K562 (cell line): ENCODE results near the gene ALK. TPM values are rescaled to one million over a fixed set of nuclear protein-coding genes. Genes with fewer than 3 reads are reported as not detected.

ENCODE experiments used
- CAMTA2 ChIP-seq: fragments of 250-450 bp; sonication (Bioruptor Pico); conservative IDR thresholded peaks from 2 replicates; pipeline ENCODE4 v1.5.1; 2022
- CHD2 ChIP-seq: IDR thresholded peaks from 2 replicates; pipeline ENCODE4 v1.6.1; 2011; ENCODE audit warnings: low read depth, low read length
- CTBP1 ChIP-seq: fragments of 450-650 bp; IDR thresholded peaks from 2 replicates; pipeline ENCODE4 v1.6.1; 2016; ENCODE audit warnings: borderline replicate concordance
- FOXJ3 ChIP-seq: sonication (generic); formaldehyde crosslinking; IDR thresholded peaks from 2 replicates; pipeline ENCODE4 v1.4.0; 2020; ENCODE audit warnings: mild to moderate bottlenecking, missing genetic modification reagents
- FOXP1 ChIP-seq: sonication (generic); formaldehyde crosslinking; IDR thresholded peaks from 2 replicates; pipeline ENCODE4 v1.8.0; 2022; ENCODE audit warnings: mild to moderate bottlenecking, missing genetic modification reagents
- MYNN ChIP-seq, 2 experiments: sonication (generic); formaldehyde crosslinking in 1 of 2; IDR thresholded peaks; 2 replicates each; pipeline versions ENCODE4 v1.5.0 to v1.6.1; 2016 to 2020; ENCODE audit warnings: antibody characterized with exemption in 1 of 2, missing genetic modification reagents in 1 of 2
- NR2C1 ChIP-seq, 2 experiments: fragments of 450-650 bp; IDR thresholded peaks; 2 replicates each; pipeline ENCODE4 v1.6.1; 2017; ENCODE audit warnings: mild to moderate bottlenecking in 2 of 2, antibody characterized with exemption in 1 of 2, inconsistent platforms in 1 of 2, missing compliant biosample characterization in 1 of 2, missing genetic modification characterization in 1 of 2
- POU5F1 ChIP-seq: fragments of 150-350 bp; IDR thresholded peaks from 2 replicates; pipeline ENCODE4 v1.6.1; 2014; ENCODE audit warnings: borderline replicate concordance, low read length, low read depth, mild to moderate bottlenecking; ENCODE audit not compliant: partially characterized antibody
- SIN3B ChIP-seq: fragments of 450-650 bp; IDR thresholded peaks from 2 replicates; pipeline ENCODE4 v1.6.1; 2017; ENCODE audit warnings: low read depth, mild to moderate bottlenecking, moderate library complexity
- SRF ChIP-seq, 2 experiments: fragments of 250-450, 450-650 bp in 1 of 2; sonication (Bioruptor Pico) in 1 of 2; sonication (generic) in 1 of 2; formaldehyde crosslinking; IDR thresholded peaks; 2 replicates each; pipeline versions ENCODE4 v1.5.0 to v1.5.1; 2020 to 2022; ENCODE audit warnings: mild to moderate bottlenecking in 1 of 2, missing genetic modification reagents in 1 of 2
- TAF1 ChIP-seq: IDR thresholded peaks from 2 replicates; pipeline ENCODE4 v1.6.1; 2011; ENCODE audit warnings: mild to moderate bottlenecking, low read length, moderate library complexity; ENCODE audit not compliant: insufficient read depth, control insufficient read depth, severe bottlenecking; ENCODE audit errors: extremely low read depth
- ZBTB34 ChIP-seq: fragments of 250-450 bp; sonication (Bioruptor Pico); IDR thresholded peaks from 2 replicates; pipeline ENCODE4 v1.8.0; 2021; ENCODE audit warnings: mild to moderate bottlenecking, moderate library complexity
- ZNF785 ChIP-seq: fragments of 250-450 bp; sonication (Bioruptor Pico); IDR thresholded peaks from 2 replicates; pipeline ENCODE4 v1.4.0; 2020; ENCODE audit warnings: mild to moderate bottlenecking
- ZSCAN32 ChIP-seq: fragments of 450-650 bp; formaldehyde crosslinking; IDR thresholded peaks from 2 replicates; pipeline ENCODE4 v1.4.0; 2020; ENCODE audit warnings: mild to moderate bottlenecking, moderate library complexity
- polyA plus RNA-seq, 8 experiments: library from polyadenylated mRNA; depleted of rRNA in 4 of 8; stranded (reverse) in 5 of 8; unstranded in 3 of 8; fragments of >200 nt; fragmentation: Nextera tagmentation in 2 of 8; fragmentation: Illumina TruSeq in 1 of 8; extraction: Ambion mirVana in 2 of 8; extraction: Trizol in 1 of 8; gene quantifications; 2 replicates each; pipeline versions ENCODE4 v1.2.1 to v1.2.3, GENCODE V29; 2011 to 2014; ENCODE audit warnings: inconsistent platforms in 1 of 8, missing spikeins in 1 of 8
- total RNA-seq, 7 experiments: library from RNA; depleted of rRNA in 6 of 7; stranded (reverse); fragments of >200 nt in 6 of 7; fragmentation: Illumina TruSeq in 2 of 7; extraction: Trizol in 2 of 7; gene quantifications; 2 replicates each; pipeline versions ENCODE4 v1.2.1 to v1.2.3, GENCODE V29; 2011 to 2021; ENCODE audit warnings: low replicate concordance in 1 of 7
- TF ChIP-seq, protein P1 (sequence below): fragments of 200-600 bp; sonication (generic); IDR thresholded peaks from one replicate; pipeline ENCODE4 v1.6.1; 2012; ENCODE audit warnings: mild to moderate bottlenecking, low read depth, low read length, inconsistent platforms

The ALK gene
- total and polyA plus RNA-seq, 9 of the 15 experiments (the other 6 are each of a cell fraction or from before 2014, with no cell fraction given) = not detected

DNA sequence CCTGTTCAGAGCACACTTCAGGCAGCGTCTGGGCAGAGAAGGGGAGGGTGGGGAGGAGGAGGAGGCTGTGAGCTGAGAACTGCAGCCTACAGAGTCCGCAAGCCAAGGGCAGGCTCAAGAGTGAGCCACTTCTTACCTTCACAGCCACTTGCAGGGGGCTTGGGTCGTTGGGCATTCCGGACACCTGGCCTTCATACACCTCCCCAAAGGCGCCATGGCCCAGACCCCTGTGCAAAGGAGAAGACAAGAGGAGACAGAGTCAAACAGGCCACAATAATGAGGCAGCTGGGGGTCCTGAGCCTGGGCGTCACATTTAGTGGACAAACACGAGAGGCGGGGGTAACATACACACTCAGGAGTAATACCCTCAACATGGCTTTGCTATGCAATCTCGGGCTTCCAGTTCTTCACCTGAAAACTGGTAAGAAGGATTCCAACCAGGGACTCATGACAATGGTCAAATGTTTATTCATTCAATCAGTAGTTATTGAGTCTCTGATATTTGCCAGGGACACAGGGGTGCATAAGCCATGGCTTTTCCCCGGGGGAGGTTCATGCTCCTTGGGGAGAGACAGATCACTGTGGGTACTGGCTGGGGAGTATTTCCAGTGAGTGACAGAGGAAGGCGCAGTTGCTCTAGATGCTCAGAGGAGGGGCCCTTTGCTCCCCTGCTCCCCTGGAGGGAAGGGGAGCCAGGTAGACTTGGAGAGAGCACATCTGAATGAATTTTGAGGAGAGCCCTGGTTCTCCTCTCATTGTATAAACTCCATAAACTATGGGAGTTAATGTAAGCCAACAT is 698.8 kb downstream of the ALK start (continued):
- TF ChIP-seq, protein P1, sequence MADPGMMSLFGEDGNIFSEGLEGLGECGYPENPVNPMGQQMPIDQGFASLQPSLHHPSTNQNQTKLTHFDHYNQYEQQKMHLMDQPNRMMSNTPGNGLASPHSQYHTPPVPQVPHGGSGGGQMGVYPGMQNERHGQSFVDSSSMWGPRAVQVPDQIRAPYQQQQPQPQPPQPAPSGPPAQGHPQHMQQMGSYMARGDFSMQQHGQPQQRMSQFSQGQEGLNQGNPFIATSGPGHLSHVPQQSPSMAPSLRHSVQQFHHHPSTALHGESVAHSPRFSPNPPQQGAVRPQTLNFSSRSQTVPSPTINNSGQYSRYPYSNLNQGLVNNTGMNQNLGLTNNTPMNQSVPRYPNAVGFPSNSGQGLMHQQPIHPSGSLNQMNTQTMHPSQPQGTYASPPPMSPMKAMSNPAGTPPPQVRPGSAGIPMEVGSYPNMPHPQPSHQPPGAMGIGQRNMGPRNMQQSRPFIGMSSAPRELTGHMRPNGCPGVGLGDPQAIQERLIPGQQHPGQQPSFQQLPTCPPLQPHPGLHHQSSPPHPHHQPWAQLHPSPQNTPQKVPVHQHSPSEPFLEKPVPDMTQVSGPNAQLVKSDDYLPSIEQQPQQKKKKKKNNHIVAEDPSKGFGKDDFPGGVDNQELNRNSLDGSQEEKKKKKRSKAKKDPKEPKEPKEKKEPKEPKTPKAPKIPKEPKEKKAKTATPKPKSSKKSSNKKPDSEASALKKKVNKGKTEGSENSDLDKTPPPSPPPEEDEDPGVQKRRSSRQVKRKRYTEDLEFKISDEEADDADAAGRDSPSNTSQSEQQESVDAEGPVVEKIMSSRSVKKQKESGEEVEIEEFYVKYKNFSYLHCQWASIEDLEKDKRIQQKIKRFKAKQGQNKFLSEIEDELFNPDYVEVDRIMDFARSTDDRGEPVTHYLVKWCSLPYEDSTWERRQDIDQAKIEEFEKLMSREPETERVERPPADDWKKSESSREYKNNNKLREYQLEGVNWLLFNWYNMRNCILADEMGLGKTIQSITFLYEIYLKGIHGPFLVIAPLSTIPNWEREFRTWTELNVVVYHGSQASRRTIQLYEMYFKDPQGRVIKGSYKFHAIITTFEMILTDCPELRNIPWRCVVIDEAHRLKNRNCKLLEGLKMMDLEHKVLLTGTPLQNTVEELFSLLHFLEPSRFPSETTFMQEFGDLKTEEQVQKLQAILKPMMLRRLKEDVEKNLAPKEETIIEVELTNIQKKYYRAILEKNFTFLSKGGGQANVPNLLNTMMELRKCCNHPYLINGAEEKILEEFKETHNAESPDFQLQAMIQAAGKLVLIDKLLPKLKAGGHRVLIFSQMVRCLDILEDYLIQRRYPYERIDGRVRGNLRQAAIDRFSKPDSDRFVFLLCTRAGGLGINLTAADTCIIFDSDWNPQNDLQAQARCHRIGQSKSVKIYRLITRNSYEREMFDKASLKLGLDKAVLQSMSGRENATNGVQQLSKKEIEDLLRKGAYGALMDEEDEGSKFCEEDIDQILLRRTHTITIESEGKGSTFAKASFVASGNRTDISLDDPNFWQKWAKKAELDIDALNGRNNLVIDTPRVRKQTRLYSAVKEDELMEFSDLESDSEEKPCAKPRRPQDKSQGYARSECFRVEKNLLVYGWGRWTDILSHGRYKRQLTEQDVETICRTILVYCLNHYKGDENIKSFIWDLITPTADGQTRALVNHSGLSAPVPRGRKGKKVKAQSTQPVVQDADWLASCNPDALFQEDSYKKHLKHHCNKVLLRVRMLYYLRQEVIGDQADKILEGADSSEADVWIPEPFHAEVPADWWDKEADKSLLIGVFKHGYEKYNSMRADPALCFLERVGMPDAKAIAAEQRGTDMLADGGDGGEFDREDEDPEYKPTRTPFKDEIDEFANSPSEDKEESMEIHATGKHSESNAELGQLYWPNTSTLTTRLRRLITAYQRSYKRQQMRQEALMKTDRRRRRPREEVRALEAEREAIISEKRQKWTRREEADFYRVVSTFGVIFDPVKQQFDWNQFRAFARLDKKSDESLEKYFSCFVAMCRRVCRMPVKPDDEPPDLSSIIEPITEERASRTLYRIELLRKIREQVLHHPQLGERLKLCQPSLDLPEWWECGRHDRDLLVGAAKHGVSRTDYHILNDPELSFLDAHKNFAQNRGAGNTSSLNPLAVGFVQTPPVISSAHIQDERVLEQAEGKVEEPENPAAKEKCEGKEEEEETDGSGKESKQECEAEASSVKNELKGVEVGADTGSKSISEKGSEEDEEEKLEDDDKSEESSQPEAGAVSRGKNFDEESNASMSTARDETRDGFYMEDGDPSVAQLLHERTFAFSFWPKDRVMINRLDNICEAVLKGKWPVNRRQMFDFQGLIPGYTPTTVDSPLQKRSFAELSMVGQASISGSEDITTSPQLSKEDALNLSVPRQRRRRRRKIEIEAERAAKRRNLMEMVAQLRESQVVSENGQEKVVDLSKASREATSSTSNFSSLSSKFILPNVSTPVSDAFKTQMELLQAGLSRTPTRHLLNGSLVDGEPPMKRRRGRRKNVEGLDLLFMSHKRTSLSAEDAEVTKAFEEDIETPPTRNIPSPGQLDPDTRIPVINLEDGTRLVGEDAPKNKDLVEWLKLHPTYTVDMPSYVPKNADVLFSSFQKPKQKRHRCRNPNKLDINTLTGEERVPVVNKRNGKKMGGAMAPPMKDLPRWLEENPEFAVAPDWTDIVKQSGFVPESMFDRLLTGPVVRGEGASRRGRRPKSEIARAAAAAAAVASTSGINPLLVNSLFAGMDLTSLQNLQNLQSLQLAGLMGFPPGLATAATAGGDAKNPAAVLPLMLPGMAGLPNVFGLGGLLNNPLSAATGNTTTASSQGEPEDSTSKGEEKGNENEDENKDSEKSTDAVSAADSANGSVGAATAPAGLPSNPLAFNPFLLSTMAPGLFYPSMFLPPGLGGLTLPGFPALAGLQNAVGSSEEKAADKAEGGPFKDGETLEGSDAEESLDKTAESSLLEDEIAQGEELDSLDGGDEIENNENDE = no peak
- TF ChIP-seq FOXJ3 (CRISPR knock-in tag) (no peak), CTBP1 (no peak), TAF1 (no peak), SRF (CRISPR knock-in tag; IDR thresholded peaks at IDR 0.05) (no peak), MYNN (IDR thresholded peaks at IDR 0.05) (no peak), MYNN (CRISPR knock-in tag; IDR thresholded peaks at IDR 0.05) (no peak), POU5F1 (no peak), CAMTA2 (CRISPR knock-in tag) (no peak), CHD2 (no peak), ZNF785 (no peak), FOXP1 (CRISPR knock-in tag) (no peak), ZSCAN32 (CRISPR knock-in tag) (no peak), ZBTB34 (CRISPR knock-in tag) (no peak), SIN3B (no peak), NR2C1 (IDR thresholded peaks at IDR 0.05) (no peak), NR2C1 (tag; IDR thresholded peaks at IDR 0.05) (no peak)
